HepG2 (cell line): ENCODE measurements around the gene CCDC34. TPM values are rescaled to one million over a fixed set of nuclear protein-coding genes. Genes with fewer than 3 reads are reported as not detected.

ENCODE experiments used
- ATAC-seq: fragments of 200-7000 bp; cut with Tn5 transposase; 3 replicates; pipeline ENCODE4 v1.9.1; 2020; ENCODE audit warnings: mild to moderate bottlenecking, moderate library complexity
- BruUV-seq: library from RNA; stranded (reverse); fragments of 400-500 nt; replicated peaks from 2 replicates; lab custom pipeline; 2021; lab: Mats Ljungman, UMichigan
- CTCF ChIA-PET: fragments of 300-600 bp; formaldehyde crosslinking; extraction: SDS; loops from one replicate; lab custom pipeline; 2021; ENCODE audit warnings: low total read pairs, inconsistent platforms, low intra/inter-chr PET ratio; lab: Yijun Ruan, JAX
- POLR2A ChIA-PET: fragments of 350-600 bp; sonication (Branson Sonifier 250); formaldehyde crosslinking; loops from one replicate; lab custom pipeline; 2020; ENCODE audit warnings: antibody characterized with exemption, inconsistent platforms; lab: Yijun Ruan, JAX
- DNase-seq: peaks from one replicate; pipeline ENCODE4 v3.0.0-alpha.2; 2015; ENCODE audit warnings: low spot score
- FAIRE-seq: peaks from 3 replicates; lab custom pipeline; 2011; peaks lifted over from hg19 to GRCh38; lab: Jason Lieb, UNC
- H2AFZ ChIP-seq: one replicate; pipeline ENCODE4 v1.6.1; 2011; ENCODE audit warnings: low read length, inconsistent platforms
- H3K27ac ChIP-seq: fragments of 300-600 bp; 3 replicates; pipeline ENCODE4 v1.8.0; 2011; ENCODE audit warnings: mixed run types, mild to moderate bottlenecking, mixed read lengths, low read length, inconsistent platforms; ENCODE audit not compliant: insufficient read depth; ENCODE audit errors: extremely low read length
- H3K27me3 ChIP-seq, 2 experiments: fragments of 200-600 bp in 1 of 2; 2 replicates in 1 of 2; 3 replicates in 1 of 2; pipeline versions ENCODE4 v1.6.0 to v1.8.0; 2011; ENCODE audit warnings: low read length in 2 of 2, mild to moderate bottlenecking in 2 of 2, moderate library complexity in 2 of 2, inconsistent platforms in 1 of 2; ENCODE audit not compliant: insufficient read depth in 2 of 2, control insufficient read depth in 1 of 2
- H3K36me3 ChIP-seq, 2 experiments: fragments of 200-600 bp in 1 of 2; replicated peaks in 1 of 2; 2 replicates in 1 of 2; 3 replicates in 1 of 2; pipeline versions ENCODE4 v1.5.1 to v1.8.0; 2011; ENCODE audit warnings: low read length in 2 of 2, inconsistent platforms in 1 of 2; ENCODE audit not compliant: insufficient read depth in 2 of 2, control insufficient read depth in 1 of 2
- H3K4me1 ChIP-seq: 2 replicates; pipeline ENCODE4 v1.5.1; 2012; ENCODE audit warnings: low read length, inconsistent platforms; ENCODE audit not compliant: insufficient read depth
- H3K4me2 ChIP-seq: 2 replicates; pipeline ENCODE4 v1.6.0; 2011; ENCODE audit warnings: low read depth, low read length, inconsistent platforms
- H3K4me3 ChIP-seq, 3 experiments: fragments of 200-600 bp in 1 of 3; sonication (generic), shearing (Covaris generic) in 1 of 3; replicated peaks in 1 of 3; 2 replicates each; pipeline ENCODE4 v1.5.1; 2011 to 2016; ENCODE audit warnings: low read length in 3 of 3, inconsistent platforms in 2 of 3, low read depth in 2 of 3, mild to moderate bottlenecking in 2 of 3, control low read depth in 1 of 3, mixed read lengths in 1 of 3; ENCODE audit not compliant: insufficient read depth in 1 of 3
- H3K79me2 ChIP-seq: one replicate; pipeline ENCODE4 v1.6.1; 2011; ENCODE audit warnings: low read length, inconsistent platforms; ENCODE audit not compliant: insufficient read depth
- H3K9ac ChIP-seq: 2 replicates; pipeline ENCODE4 v1.6.0; 2011; ENCODE audit warnings: mild to moderate bottlenecking, low read depth, low read length, inconsistent platforms; ENCODE audit not compliant: insufficient read depth
- H3K9me3 ChIP-seq: 2 replicates; pipeline ENCODE4 v1.5.1; 2012; ENCODE audit warnings: mild to moderate bottlenecking, low read length
- H4K20me1 ChIP-seq: 2 replicates; pipeline ENCODE4 v1.6.0; 2011; ENCODE audit warnings: inconsistent platforms, mild to moderate bottlenecking, low read length, moderate library complexity; ENCODE audit not compliant: insufficient read depth
- RARG ChIP-seq: sonication (generic); formaldehyde crosslinking; IDR thresholded peaks from 2 replicates; pipeline ENCODE4 v1.4.0; 2020; ENCODE audit warnings: low read depth, mild to moderate bottlenecking, missing genetic modification reagents
- REL ChIP-seq: sonication (generic); formaldehyde crosslinking; conservative IDR thresholded peaks from 2 replicates; pipeline ENCODE4 v1.8.0; 2022; ENCODE audit warnings: mild to moderate bottlenecking, missing genetic modification reagents, moderate library complexity
- UBTF ChIP-seq: sonication (generic); formaldehyde crosslinking; IDR thresholded peaks from 2 replicates; pipeline ENCODE4 v1.4.0; 2020; ENCODE audit warnings: mild to moderate bottlenecking, missing genetic modification reagents
- ZBTB33 ChIP-seq: sonication (generic); formaldehyde crosslinking; IDR thresholded peaks from 2 replicates; pipeline ENCODE4 v1.4.0; 2020; ENCODE audit warnings: missing genetic modification reagents
- ZNF20 ChIP-seq: sonication (generic); formaldehyde crosslinking; IDR thresholded peaks from 2 replicates; pipeline ENCODE4 v1.4.0; 2020; ENCODE audit warnings: mild to moderate bottlenecking, moderate library complexity, missing genetic modification reagents
- ZNF3 ChIP-seq: IDR thresholded peaks from 2 replicates; pipeline ENCODE4 v1.7.0; 2017; ENCODE audit warnings: inconsistent platforms
- ZNF878 ChIP-seq: sonication (generic); formaldehyde crosslinking; IDR thresholded peaks from 2 replicates; pipeline ENCODE4 v1.8.1; 2023; ENCODE audit warnings: mild to moderate bottlenecking, missing genetic modification reagents, moderate library complexity
- WGBS: methylation state at CpG from one replicate; pipeline ENCODE4 v1.1.6; 2017; ENCODE audit warnings: low lambda C conversion rate; 5-methylcytosine and 5-hydroxymethylcytosine counted together
- in situ Hi-C: cut with HindIII; loops from 2 replicates; pipeline ENCODE4 v1.10.0; 2017; ENCODE audit warnings: low pct_unique_long_range_greater_than_20kb; ENCODE audit not compliant: extremely low pct_ligation_motif_present
- intact Hi-C: fragments of 100-400 bp; cut with micrococcal nuclease; formaldehyde crosslinking; loops from one replicate; pipeline ENCODE4 v1.10.0; 2022; ENCODE audit not compliant: unreplicated experiment
- polyA plus RNA-seq, 8 experiments: library from polyadenylated mRNA; depleted of rRNA in 3 of 8; stranded (reverse) in 7 of 8; unstranded in 1 of 8; fragments of >200 nt; fragmentation: Illumina TruSeq in 4 of 8; extraction: Trizol in 4 of 8; gene quantifications; 2 replicates each; pipeline versions ENCODE4 v1.2.1 to v1.2.3, GENCODE V29; 2011 to 2016; ENCODE audit warnings: low read depth in 4 of 8, missing spikeins in 1 of 8, mixed read lengths in 1 of 8; ENCODE audit not compliant: insufficient read depth in 1 of 8
- total RNA-seq, 5 experiments: library from RNA; depleted of rRNA; stranded (reverse); fragments of >200 nt; fragmentation: Illumina TruSeq; extraction: Trizol; gene quantifications; 2 replicates each; pipeline ENCODE4 v1.2.3, GENCODE V29; 2016; ENCODE audit warnings: low read depth in 1 of 5
- TF ChIP-seq, protein P1 (sequence below): sonication (generic); formaldehyde crosslinking; IDR thresholded peaks from 2 replicates; pipeline ENCODE4 v1.4.0; 2020; ENCODE audit warnings: missing genetic modification reagents

The CCDC34 gene
- total and polyA plus RNA-seq, 2 of the 13 experiments (the other 11 are each of a cell fraction or from before 2014, with no cell fraction given), result 7.6 to 34.3 TPM

DNA sequence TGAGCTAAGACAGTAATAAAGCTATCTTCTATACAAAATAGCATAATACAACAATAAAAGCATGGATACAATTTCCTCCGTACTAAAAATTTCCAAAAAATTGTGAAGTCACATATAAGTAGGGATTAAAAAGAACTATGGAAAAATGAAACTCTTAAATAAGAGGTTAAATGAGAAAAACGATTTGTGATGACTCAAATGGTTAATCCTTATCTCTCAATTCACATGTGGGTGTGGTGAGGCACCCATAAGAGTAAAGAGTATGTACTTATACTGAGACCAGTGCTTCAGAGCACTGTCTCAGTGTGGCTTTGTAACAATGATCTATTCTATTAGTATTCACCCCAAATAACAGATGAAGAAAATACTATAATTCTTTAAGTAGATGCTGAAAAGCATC is 25.0 kb upstream of the CCDC34 start (continued):
- TF ChIP-seq, protein P1, sequence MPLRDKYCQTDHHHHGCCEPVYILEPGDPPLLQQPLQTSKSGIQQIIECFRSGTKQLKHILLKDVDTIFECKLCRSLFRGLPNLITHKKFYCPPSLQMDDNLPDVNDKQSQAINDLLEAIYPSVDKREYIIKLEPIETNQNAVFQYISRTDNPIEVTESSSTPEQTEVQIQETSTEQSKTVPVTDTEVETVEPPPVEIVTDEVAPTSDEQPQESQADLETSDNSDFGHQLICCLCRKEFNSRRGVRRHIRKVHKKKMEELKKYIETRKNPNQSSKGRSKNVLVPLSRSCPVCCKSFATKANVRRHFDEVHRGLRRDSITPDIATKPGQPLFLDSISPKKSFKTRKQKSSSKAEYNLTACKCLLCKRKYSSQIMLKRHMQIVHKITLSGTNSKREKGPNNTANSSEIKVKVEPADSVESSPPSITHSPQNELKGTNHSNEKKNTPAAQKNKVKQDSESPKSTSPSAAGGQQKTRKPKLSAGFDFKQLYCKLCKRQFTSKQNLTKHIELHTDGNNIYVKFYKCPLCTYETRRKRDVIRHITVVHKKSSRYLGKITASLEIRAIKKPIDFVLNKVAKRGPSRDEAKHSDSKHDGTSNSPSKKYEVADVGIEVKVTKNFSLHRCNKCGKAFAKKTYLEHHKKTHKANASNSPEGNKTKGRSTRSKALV, result no peak
- no peak for TF ChIP-seq ZNF878
- TF ChIP-seq UBTF, result no peak

- Histone ChIP-seq H3K79me2 (peaks cover 23% of the 10 kb centered on the region), H3K9me3 (no peaks in the 10 kb centered on the region), H3K4me1 (peaks cover 53% of the 10 kb centered on the region), H3K4me2 (no peak overlapping the region), H3K9ac (no peak overlapping the region)
- POLR2A ChIA-PET, result interaction anchor here (1.0 kb wide), 1 partner anchor 9 kb away, joined by 4 read pairs; no protein-coding TSS in a partner anchor
- TF ChIP-seq RARG (CRISPR knock-in tag), result no peak
- no peak for TF ChIP-seq ZNF3 (CRISPR knock-in tag)
- no peak for TF ChIP-seq ZBTB33
- no peak for TF ChIP-seq REL (CRISPR knock-in tag)
- TF ChIP-seq ZNF20 (CRISPR knock-in tag), result no peak
- TF ChIP-seq, all 625 proteins: peak for 0
- Histone ChIP-seq H3K27ac (no peak overlapping the region), H3K36me3 (peaks cover 11 to 50% of the 10 kb centered on the region in 2 experiments), H4K20me1 (no peaks in the 10 kb centered on the region), H3K27me3 (no peaks in the 10 kb centered on the region), H3K4me3 (no peak overlapping the region), H2AFZ (no peak overlapping the region)
- BruUV-seq, result no TSS peak
- intact Hi-C loops (no loop called here), in situ Hi-C loops (no loop called here)
- no peak for DNase-seq
- no peak for FAIRE-seq
- CTCF ChIA-PET, result no interaction called here
- 47% methylated on average over 2 of the region's 2 CpGs for WGBS
- ATAC-seq, result no peak
These were observed 24.3 kb upstream of the CCDC34 start for GRCh38 chr11:27387362-27387761.
